SK-N-SH (cell line): Measurements from ENCODE around the gene OR6B2. TPM values are rescaled to one million over a fixed set of nuclear protein-coding genes. Genes with fewer than 3 reads are reported as not detected.

ENCODE experiments used
- CTCF ChIA-PET: fragments of 300-600, 350-600 bp; formaldehyde crosslinking; extraction: SDS; loops from one replicate; lab custom pipeline; 2021; lab: Yijun Ruan, JAX
- POLR2A ChIA-PET: fragments of 350-600 bp; sonication (Branson Sonifier 250); formaldehyde crosslinking; extraction: SDS; loops from one replicate; lab custom pipeline; 2020; ENCODE audit warnings: antibody characterized with exemption, inconsistent platforms; lab: Yijun Ruan, JAX
- DNase-seq: peaks from one replicate; pipeline ENCODE4 v3.0.0; 2012
- H2AFZ ChIP-seq: fragments of 200-600 bp; sonication (generic); 2 replicates; pipeline ENCODE4 v1.8.1; 2016; ENCODE audit warnings: antibody characterized with exemption, mild to moderate bottlenecking, low read depth
- H3F3A ChIP-seq: fragments of 200-600 bp; sonication (generic); replicated peaks from 2 replicates; pipeline ENCODE3; 2016; ENCODE audit warnings: antibody characterized with exemption, mild to moderate bottlenecking; ENCODE audit not compliant: insufficient read depth
- H3K27ac ChIP-seq, 2 experiments: fragments of 200-500 bp in 1 of 2; fragments of 200-600 bp in 1 of 2; sonication (Bioruptor generic) in 1 of 2; sonication (generic), shearing (Covaris generic) in 1 of 2; 2 replicates each; pipeline versions ENCODE4 v1.5.1 to v1.6.1; 2014 to 2016; ENCODE audit warnings: low read depth in 2 of 2, inconsistent platforms in 1 of 2, low read length in 1 of 2, mild to moderate bottlenecking in 1 of 2, mixed read lengths in 1 of 2
- H3K27me3 ChIP-seq: fragments of 200-600 bp; sonication (generic), shearing (Covaris generic); 2 replicates; pipeline ENCODE4 v1.6.1; 2016; ENCODE audit warnings: mixed run types; ENCODE audit not compliant: insufficient read depth
- H3K36me3 ChIP-seq, 2 experiments: fragments of 200-500 bp in 1 of 2; fragments of 200-600 bp in 1 of 2; sonication (Bioruptor generic) in 1 of 2; sonication (generic) in 1 of 2; replicated peaks in 1 of 2; 2 replicates each; pipeline versions ENCODE3 to v1.5.1; 2014 to 2016; ENCODE audit warnings: low read length in 1 of 2, mild to moderate bottlenecking in 1 of 2; ENCODE audit not compliant: insufficient read depth in 2 of 2, control insufficient read depth in 1 of 2
- H3K4me1 ChIP-seq, 2 experiments: fragments of 200-500 bp in 1 of 2; fragments of 200-600 bp in 1 of 2; sonication (Bioruptor generic) in 1 of 2; sonication (generic), shearing (Covaris generic) in 1 of 2; 2 replicates each; pipeline versions ENCODE4 v1.5.1 to v1.6.1; 2014 to 2016; ENCODE audit warnings: low read depth in 1 of 2, low read length in 1 of 2, mixed run types in 1 of 2; ENCODE audit not compliant: insufficient read depth in 2 of 2, control insufficient read depth in 1 of 2
- H3K4me2 ChIP-seq: fragments of 200-600 bp; sonication (generic), shearing (Covaris generic); 2 replicates; pipeline ENCODE4 v1.6.1; 2017; ENCODE audit warnings: mixed run types
- H3K4me3 ChIP-seq, 2 experiments: fragments of 200-500 bp in 1 of 2; fragments of 200-600 bp in 1 of 2; sonication (Bioruptor generic) in 1 of 2; sonication (generic), shearing (Covaris generic) in 1 of 2; 2 replicates each; pipeline versions ENCODE4 v1.5.1 to v1.8.1; 2014 to 2016; ENCODE audit warnings: low read depth in 2 of 2, inconsistent platforms in 1 of 2, low read length in 1 of 2, mild to moderate bottlenecking in 1 of 2, mixed read lengths in 1 of 2, moderate library complexity in 1 of 2
- H3K79me2 ChIP-seq: fragments of 200-600 bp; sonication (generic); 2 replicates; pipeline ENCODE4 v1.8.1; 2017; ENCODE audit warnings: mild to moderate bottlenecking; ENCODE audit not compliant: insufficient read depth
- H3K9ac ChIP-seq: fragments of 200-600 bp; sonication (generic); 2 replicates; pipeline ENCODE4 v1.6.1; 2017; ENCODE audit warnings: mixed run types
- H3K9me2 ChIP-seq: fragments of 200-600 bp; sonication (generic); 2 replicates; pipeline ENCODE4 v1.6.1; 2017; ENCODE audit warnings: mixed run types
- H3K9me3 ChIP-seq: fragments of 200-600 bp; sonication (generic); 2 replicates; pipeline ENCODE4 v1.6.1; 2017; ENCODE audit warnings: mixed run types, mild to moderate bottlenecking, moderate library complexity
- H4K20me1 ChIP-seq: fragments of 200-600 bp; sonication (generic); 2 replicates; pipeline ENCODE4 v1.6.1; 2017; ENCODE audit warnings: mild to moderate bottlenecking, mixed run types; ENCODE audit not compliant: insufficient read depth
- EP300 ChIP-seq, 2 experiments: IDR thresholded peaks; 2 replicates each; pipeline versions ENCODE4 v1.4.0 to v1.6.1; 2012; ENCODE audit warnings: borderline replicate concordance in 1 of 2, low read depth in 1 of 2, low read length in 1 of 2
- EZH2phosphoT487 ChIP-seq: fragments of 200-600 bp; sonication (generic); IDR thresholded peaks from 2 replicates; pipeline ENCODE4 v1.6.1; 2017; ENCODE audit warnings: low read depth, mixed run types, mild to moderate bottlenecking, antibody characterized with exemption, moderate library complexity, borderline replicate concordance
- FOSL2 ChIP-seq: IDR thresholded peaks from 2 replicates; pipeline ENCODE4 v1.4.0; 2012; ENCODE audit warnings: low read depth, mild to moderate bottlenecking, moderate library complexity, borderline replicate concordance
- FOXJ3 ChIP-seq: sonication (generic); formaldehyde crosslinking; IDR thresholded peaks from 2 replicates; pipeline ENCODE4 v1.5.1; 2020; ENCODE audit warnings: mild to moderate bottlenecking, missing genetic modification reagents
- GABPA ChIP-seq: IDR thresholded peaks from 2 replicates; pipeline ENCODE4 v1.4.0; 2012; ENCODE audit warnings: low read depth, mild to moderate bottlenecking
- JUND ChIP-seq: IDR thresholded peaks from 2 replicates; pipeline ENCODE4 v1.4.0; 2012
- MXI1 ChIP-seq: IDR thresholded peaks from 2 replicates; pipeline ENCODE4 v1.6.1; 2012; ENCODE audit warnings: mild to moderate bottlenecking, low read depth, low read length, improper control_type of control experiment
- NFIC ChIP-seq: IDR thresholded peaks from 2 replicates; pipeline ENCODE4 v1.4.0; 2012; ENCODE audit warnings: borderline replicate concordance
- NRF1 ChIP-seq: IDR thresholded peaks from 2 replicates; pipeline ENCODE4 v1.6.1; 2012; ENCODE audit warnings: low read depth, mild to moderate bottlenecking, low read length
- POLR2AphosphoS5 ChIP-seq: IDR thresholded peaks from 2 replicates; pipeline ENCODE4 v1.6.1; 2012; ENCODE audit warnings: low read depth, low read length
- RCOR1 ChIP-seq: fragments of 150-350 bp; IDR thresholded peaks from 2 replicates; pipeline ENCODE4 v1.6.1; 2017; ENCODE audit warnings: antibody characterized with exemption, low read length
- SIN3A ChIP-seq: IDR thresholded peaks from 2 replicates; pipeline ENCODE4 v1.6.1; 2012; ENCODE audit warnings: low read depth, mild to moderate bottlenecking, low read length, moderate library complexity, borderline replicate concordance
- SMC3 ChIP-seq: IDR thresholded peaks from 2 replicates; pipeline ENCODE4 v1.6.1; 2012; ENCODE audit warnings: low read depth, low read length, improper control_type of control experiment
- TAF1 ChIP-seq: IDR thresholded peaks from 2 replicates; pipeline ENCODE4 v1.6.1; 2012; ENCODE audit warnings: low read depth, mild to moderate bottlenecking, low read length, moderate library complexity, borderline replicate concordance
- USF1 ChIP-seq: IDR thresholded peaks from 2 replicates; pipeline ENCODE4 v1.4.0; 2012; ENCODE audit warnings: low read depth, borderline replicate concordance
- USF2 ChIP-seq: fragments of 150-350 bp; IDR thresholded peaks from 2 replicates; pipeline ENCODE4 v1.6.1; 2017; ENCODE audit warnings: antibody characterized with exemption, low read length, low read depth, borderline replicate concordance
- YY1 ChIP-seq: IDR thresholded peaks from 2 replicates; pipeline ENCODE4 v1.4.0; 2012; ENCODE audit warnings: low read depth, mild to moderate bottlenecking
- WGBS: methylation state at CpG from one replicate; pipeline ENCODE4 v1.1.6; 2017; ENCODE audit warnings: low lambda C conversion rate; 5-methylcytosine and 5-hydroxymethylcytosine counted together
- polyA plus RNA-seq, 3 experiments: library from polyadenylated mRNA; depleted of rRNA; stranded (reverse); fragments of >200 nt; gene quantifications; 2 replicates each; pipeline ENCODE4 v1.2.3, GENCODE V29; 2012
- TF ChIP-seq, protein P1 (sequence below): IDR thresholded peaks from 2 replicates; pipeline ENCODE4 v1.4.0; 2012; ENCODE audit warnings: low read depth

The OR6B2 gene
- polyA plus RNA-seq, 1 of the 3 experiments (the other 2 are of a cell fraction): not detected

DNA sequence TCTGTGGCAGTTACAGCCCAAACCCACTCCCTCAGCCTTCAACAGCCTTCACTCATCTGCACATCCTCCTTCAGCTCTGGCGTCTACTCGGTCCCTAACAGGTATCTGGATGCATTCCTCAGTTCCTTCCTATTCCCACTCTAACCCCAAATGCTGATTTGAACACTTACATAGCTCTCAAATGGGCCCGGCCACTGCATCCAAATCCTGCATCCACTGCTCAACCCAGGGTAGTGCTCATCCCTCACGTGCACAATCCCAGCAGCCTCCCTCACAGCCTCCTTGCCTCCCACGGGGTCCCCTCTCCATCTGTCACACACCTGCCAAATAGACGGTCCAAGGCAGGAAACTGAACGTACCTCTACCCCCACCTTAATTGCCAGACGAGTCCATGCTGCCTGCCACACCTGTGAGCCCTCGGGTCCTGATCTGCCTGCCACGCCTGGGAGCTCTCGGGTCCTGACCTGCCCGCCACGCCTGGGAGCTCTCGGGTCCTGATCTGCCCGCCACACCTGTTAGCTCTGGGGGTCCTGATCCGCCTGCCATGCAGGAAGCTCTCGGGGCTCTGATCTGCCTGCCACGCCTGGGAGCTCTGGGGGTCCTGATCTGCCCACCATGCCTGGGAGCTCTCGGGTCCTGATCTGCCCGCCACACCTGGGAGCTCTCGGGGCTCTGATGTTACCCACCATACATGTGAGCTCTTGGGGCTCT lies 13.2 kb upstream of the OR6B2 start:
- Histone ChIP-seq H3K4me1 (no peaks in the 10 kb centered on the region), H2AFZ (no peak overlapping the region), H3K9me2 (no peaks in the 10 kb centered on the region), H3F3A (no peaks in the 10 kb centered on the region), H3K27ac (no peak overlapping the region), H3K79me2 (no peaks in the 10 kb centered on the region), H3K9me3 (no peaks in the 10 kb centered on the region), H4K20me1 (no peaks in the 10 kb centered on the region), H3K4me2 (no peak overlapping the region), H3K36me3 (no peaks in the 10 kb centered on the region), H3K27me3 (peaks cover 21% of the 10 kb centered on the region; the same call in 1 of the 2 replicates), H3K4me3 (no peak overlapping the region), H3K9ac (no peak overlapping the region)
- POLR2A ChIA-PET: no interaction called here
- TF ChIP-seq JUND: no peak
- TF ChIP-seq SIN3A: no peak
- no peak for TF ChIP-seq FOSL2
- no peak for TF ChIP-seq YY1
- TF ChIP-seq, protein P1, sequence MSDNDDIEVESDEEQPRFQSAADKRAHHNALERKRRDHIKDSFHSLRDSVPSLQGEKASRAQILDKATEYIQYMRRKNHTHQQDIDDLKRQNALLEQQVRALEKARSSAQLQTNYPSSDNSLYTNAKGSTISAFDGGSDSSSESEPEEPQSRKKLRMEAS: no peak
- TF ChIP-seq EP300 (IDR thresholded peaks at IDR 0.05; ENCODE audit: borderline replicate concordance in 1 of 2, low read depth in 1 of 2, low read length in 1 of 2): no peak
- TF ChIP-seq MXI1: no peak
- TF ChIP-seq USF1: no peak
- no peak for TF ChIP-seq RCOR1
- no peak for TF ChIP-seq NFIC
- CTCF ChIA-PET: interaction anchor here (1.0 kb wide), 2 partner anchors 18 to 100 kb away, joined by 3 to 4 read pairs; no protein-coding TSS in a partner anchor
- 10% methylated on average over 19 of the region's 21 CpGs for WGBS
- DNase-seq: no peak

DNA sequence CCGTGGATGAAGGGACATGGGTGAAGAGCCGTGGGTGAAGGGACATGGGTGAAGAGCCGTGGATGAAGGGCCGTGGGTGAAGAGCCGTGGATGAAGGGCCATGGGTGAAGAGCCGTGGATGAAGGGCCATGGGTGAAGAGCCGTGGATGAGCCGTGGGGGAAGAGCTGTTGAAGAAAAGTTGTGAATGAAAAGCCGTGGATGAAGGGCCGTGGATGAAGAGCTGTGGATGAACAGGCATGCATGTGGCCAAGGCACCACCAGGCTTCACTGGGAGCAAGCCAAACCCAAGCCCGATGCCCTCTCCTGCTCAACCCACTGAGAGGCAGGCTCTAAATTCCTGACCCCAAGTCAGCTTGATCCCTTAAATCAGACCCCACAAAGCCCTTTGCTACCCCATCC lies 12.5 kb upstream of the OR6B2 start:
- WGBS: 15% methylated on average over 11 of the region's 11 CpGs
- CTCF ChIA-PET: interaction anchor here (1.0 kb wide), 1 partner anchor 19 kb away, joined by 3 read pairs; no protein-coding TSS in a partner anchor
- no peaks in the 10 kb centered on the region for H4K20me1 ChIP-seq

More for the DNA sequence above, 12.5 kb upstream of the OR6B2 start:
- Histone ChIP-seq H3K36me3 (no peaks in the 10 kb centered on the region), H3K4me2 (no peak overlapping the region), H3K9me3 (no peaks in the 10 kb centered on the region), H3K9ac (no peak overlapping the region), H3K4me1 (no peaks in the 10 kb centered on the region), H3K4me3 (no peak overlapping the region), H2AFZ (no peak overlapping the region), H3K27me3 (peaks cover 17% of the 10 kb centered on the region; the same call in 1 of the 2 replicates), H3K9me2 (no peaks in the 10 kb centered on the region), H3F3A (no peaks in the 10 kb centered on the region), H3K27ac (no peak overlapping the region), H3K79me2 (no peaks in the 10 kb centered on the region)
- DNase-seq: no peak
- POLR2A ChIA-PET: no interaction called here
- no peak for TF ChIP-seq POLR2AphosphoS5
- TF ChIP-seq SMC3: no peak
- no peak for TF ChIP-seq EP300 (IDR thresholded peaks at IDR 0.05; ENCODE audit: borderline replicate concordance in 1 of 2, low read depth in 1 of 2, low read length in 1 of 2)
- TF ChIP-seq TAF1: no peak
- no peak for TF ChIP-seq MXI1
- TF ChIP-seq RCOR1: no peak
- TF ChIP-seq USF2: no peak
- TF ChIP-seq NRF1: no peak
- TF ChIP-seq EZH2phosphoT487: no peak
- TF ChIP-seq YY1: no peak
- TF ChIP-seq FOXJ3 (CRISPR knock-in tag): no peak
- TF ChIP-seq GABPA: no peak
